Skeletal muscle satellite cell (primary cell): ENCODE measurements around the gene CD79B.
"Not testable (repeated sequence)": the region's sequence is repeated elsewhere in the genome, so short reads cannot be mapped to it uniquely, and the experiment has no call there.

Experiments used
- H3K27me3 ChIP-seq: 2 replicates; pipeline ENCODE4 v1.7.0; 2013; ENCODE audit warnings: low read length; ENCODE audit not compliant: control insufficient read depth, insufficient read depth
- H3K36me3 ChIP-seq: 2 replicates; pipeline ENCODE4 v1.7.0; 2013; ENCODE audit warnings: mild to moderate bottlenecking, control low read depth, low read length; ENCODE audit not compliant: insufficient read depth
- H3K4me1 ChIP-seq: 2 replicates; pipeline ENCODE4 v1.7.0; 2013; ENCODE audit warnings: low read length; ENCODE audit not compliant: control insufficient read depth, insufficient read depth
- H3K4me2 ChIP-seq: 2 replicates; pipeline ENCODE4 v1.7.0; 2013; ENCODE audit warnings: mild to moderate bottlenecking, low read length
- H3K4me3 ChIP-seq: 2 replicates; pipeline ENCODE4 v1.7.0; 2013; ENCODE audit warnings: low read length
- H3K9ac ChIP-seq: 2 replicates; pipeline ENCODE4 v1.7.0; 2013; ENCODE audit warnings: mild to moderate bottlenecking, low read depth, low read length, moderate library complexity
- H3K9me3 ChIP-seq: replicated peaks from 2 replicates; pipeline ENCODE4 v1.7.0; 2013; ENCODE audit warnings: mild to moderate bottlenecking, control low read depth, low read length

Gene CD79B

DNA sequence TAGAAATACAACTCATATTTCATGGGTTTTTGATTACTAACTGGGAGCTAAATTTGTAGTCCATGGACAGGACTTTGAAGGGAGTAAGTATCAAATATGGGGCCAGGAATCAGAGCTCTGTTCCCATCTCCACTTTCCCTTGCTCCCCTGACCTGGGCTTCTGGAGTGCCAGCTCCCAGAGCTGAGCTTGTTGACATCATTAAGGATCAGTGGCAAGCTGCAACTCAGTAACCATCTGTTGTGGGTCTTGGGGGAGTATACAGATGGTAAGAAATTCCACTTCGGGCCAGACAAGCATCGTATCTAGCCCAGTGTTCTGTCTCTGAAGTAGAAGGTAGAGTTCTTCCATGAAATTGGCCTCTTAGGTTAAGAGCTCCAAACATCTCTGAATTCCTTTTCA lies 30.2 kb downstream of the CD79B start:
- peaks cover 48% of the 10 kb centered on the region for H3K27me3 ChIP-seq
- H3K36me3 ChIP-seq, H3K4me3 ChIP-seq, H3K4me1 ChIP-seq, H3K9ac ChIP-seq, H3K9me3 ChIP-seq, H3K4me2 ChIP-seq: not testable (repeated sequence)

DNA sequence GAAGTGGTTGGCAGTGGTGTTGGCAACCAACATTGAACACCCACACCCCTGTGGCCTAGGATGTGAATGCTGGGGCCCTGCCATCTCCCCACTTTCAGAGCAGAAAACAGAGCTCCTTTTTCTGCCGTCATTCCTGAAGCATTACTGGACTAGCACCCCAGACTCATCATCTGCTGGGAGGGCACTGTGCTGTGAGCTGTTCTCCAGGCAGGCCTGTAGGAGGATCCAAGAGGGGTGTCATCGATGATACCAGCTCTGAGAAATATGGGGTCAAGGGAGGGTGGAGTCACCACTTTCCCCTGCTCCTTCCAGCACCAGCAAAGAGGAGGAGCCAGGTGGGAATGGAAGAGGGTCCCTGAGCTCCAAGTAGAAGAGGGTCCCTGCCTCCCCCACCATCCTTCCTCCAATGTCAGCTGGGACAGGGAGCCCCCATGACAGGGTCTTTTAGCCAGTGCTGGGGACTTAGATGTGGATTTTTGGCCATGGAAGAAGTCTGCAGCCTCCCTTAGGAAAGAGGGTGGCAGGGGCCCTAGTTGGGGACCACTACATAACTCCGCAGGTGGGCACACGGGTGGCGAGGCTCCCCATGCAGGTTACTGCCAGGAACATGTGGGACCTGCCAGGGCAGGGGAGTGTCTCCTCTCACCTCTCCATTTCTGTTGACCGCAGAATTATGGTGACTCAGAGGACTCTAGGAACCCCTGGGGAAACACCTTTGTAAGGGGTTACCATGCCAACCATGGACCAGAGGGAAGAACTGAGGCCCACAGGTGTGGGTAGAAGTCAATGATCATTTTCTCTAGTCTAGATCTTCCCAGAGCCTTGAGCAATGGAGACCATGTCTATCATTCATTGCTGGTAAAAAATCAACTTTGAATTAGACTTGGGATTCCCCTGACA lies 33.0 kb downstream of the CD79B start:
- peaks cover 42% of the 10 kb centered on the region for H3K27me3 ChIP-seq
- H3K36me3 ChIP-seq, H3K4me1 ChIP-seq, H3K9me3 ChIP-seq, H3K4me3 ChIP-seq, H3K9ac ChIP-seq, H3K4me2 ChIP-seq: not testable (repeated sequence)

DNA sequence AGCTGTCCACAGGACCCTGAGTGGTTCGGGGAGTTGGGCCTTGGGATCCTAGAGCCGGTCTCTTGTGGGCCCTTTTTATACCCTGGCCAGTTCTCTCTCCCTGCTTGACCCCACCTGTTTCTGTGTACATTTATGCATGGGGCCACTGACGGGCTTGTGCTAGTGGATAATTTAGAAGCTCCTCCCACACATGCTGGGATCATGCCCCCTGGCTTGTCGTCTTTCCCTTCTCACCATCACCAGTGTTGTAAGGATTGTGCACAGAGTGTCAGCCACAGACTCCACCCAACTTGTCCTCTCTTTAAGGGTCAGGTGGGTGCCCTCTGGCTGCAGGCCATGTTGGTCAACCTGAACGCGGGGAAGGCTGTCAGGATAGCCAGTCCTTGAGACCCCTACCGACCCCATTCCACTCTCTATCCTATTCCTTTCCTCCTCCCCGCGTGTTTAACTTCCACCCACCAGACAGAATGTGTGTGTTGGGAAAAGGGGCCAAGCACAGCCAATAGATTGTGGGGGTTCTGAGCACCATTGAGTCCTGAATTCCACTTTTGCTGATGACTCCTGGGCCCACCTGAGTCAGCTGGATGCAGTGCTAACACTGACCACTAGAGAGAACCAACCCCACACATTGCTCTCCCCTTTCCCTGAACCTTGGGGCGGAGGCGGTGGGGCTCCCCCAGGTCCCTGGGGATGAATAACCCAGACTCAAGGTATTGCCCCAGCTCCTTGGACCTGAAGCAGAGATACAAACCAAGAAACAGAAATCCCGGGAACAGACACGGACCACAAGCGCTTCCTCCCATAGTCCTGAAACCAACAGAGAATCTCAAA lies 35.4 kb downstream of the CD79B start, which contains the start of gene CSH1:
Gene CSH1, minus strand, starts transcription at position 51 of the 831 bp plus-strand sequence. CDS start 63 bp downstream, outside the sequence.
- H3K4me3 ChIP-seq, H3K36me3 ChIP-seq, H3K4me1 ChIP-seq, H3K4me2 ChIP-seq, H3K9ac ChIP-seq, H3K9me3 ChIP-seq: not testable (repeated sequence)
- H3K27me3 ChIP-seq = peaks cover 27% of the 10 kb centered on the region

DNA sequence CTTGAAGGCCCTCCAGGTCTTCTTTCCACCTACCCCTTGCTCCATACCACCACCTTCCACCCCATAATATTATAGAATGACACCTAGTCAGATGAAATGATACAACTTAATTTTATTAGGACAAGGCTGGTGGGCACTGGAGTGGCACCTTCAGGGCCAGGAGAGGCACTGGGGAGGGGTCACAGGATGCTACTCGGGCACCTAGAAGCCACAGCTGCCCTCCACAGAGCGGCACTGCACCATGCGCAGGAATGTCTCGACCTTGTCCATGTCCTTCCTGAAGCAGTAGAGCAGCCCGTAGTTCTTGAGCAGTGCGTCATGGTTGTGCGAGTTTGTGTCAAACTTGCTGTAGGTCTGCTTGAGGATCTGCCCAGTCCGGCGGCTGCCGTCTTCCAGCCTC lies 37.3 kb downstream of the CD79B start:
- peaks cover 21% of the 10 kb centered on the region for H3K27me3 ChIP-seq
- H3K9ac ChIP-seq, H3K4me2 ChIP-seq, H3K36me3 ChIP-seq, H3K4me3 ChIP-seq, H3K9me3 ChIP-seq, H3K4me1 ChIP-seq: not testable (repeated sequence)

DNA sequence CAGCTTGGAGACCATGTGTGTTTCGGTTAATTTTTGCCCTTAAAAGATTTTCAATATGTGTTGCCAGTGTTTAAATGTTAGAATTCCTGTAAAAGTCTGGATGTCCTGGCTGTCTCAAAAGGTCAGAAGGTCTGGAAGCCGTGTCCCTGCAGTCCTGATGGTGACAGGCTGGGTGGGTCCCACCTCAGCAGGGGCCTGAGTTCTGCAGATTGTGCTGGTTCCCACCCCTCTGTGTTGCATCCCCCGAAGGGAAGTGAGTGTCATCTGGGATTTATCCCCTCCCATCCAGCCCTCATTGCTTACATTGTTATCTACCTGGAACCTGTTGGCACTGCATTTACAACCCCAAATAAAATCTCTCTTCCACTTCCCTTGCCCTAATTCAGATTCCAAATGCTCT lies 38.1 kb downstream of the CD79B start:
- not testable (repeated sequence) for H3K9ac ChIP-seq, H3K4me2 ChIP-seq, H3K9me3 ChIP-seq, H3K4me1 ChIP-seq, H3K36me3 ChIP-seq, H3K4me3 ChIP-seq
- peaks cover 14% of the 10 kb centered on the region for H3K27me3 ChIP-seq

DNA sequence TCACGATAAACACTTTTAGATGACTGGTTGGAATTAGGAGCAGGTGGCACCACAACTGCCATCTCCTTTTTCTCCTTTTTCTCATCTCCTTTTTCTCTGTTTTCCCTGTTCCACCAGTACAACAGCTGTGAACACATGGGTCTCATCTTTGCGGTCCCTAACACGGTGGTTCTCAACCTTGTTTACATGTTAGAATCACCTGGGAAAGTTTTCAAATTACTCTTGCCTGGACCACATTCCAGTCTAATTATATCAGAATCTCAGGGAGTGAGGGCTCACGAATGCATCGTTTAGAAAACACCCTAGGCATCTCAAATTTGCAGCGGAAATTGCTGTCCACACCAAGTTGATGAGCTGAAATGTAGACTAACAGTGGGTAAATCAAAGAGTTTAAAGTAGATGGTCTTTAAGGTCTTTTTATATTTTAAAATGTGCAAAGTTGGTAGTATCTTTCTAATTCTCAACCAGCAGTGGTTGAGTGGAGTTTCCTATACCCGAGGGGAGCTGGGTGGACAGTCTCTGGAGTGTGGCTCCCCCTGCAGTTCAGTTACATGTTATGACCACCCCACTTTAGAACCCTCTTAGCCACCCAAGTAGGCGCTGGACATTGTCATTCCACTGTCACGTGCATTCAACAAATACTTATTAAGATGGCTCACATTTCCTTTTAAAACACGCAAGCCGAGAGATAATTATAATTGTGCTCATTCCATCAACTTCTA lies 39.7 kb downstream of the CD79B start:
- H3K9me3 ChIP-seq, H3K36me3 ChIP-seq, H3K4me1 ChIP-seq, H3K9ac ChIP-seq, H3K4me3 ChIP-seq, H3K4me2 ChIP-seq: not testable (repeated sequence)
- peaks cover 16% of the 10 kb centered on the region for H3K27me3 ChIP-seq

DNA sequence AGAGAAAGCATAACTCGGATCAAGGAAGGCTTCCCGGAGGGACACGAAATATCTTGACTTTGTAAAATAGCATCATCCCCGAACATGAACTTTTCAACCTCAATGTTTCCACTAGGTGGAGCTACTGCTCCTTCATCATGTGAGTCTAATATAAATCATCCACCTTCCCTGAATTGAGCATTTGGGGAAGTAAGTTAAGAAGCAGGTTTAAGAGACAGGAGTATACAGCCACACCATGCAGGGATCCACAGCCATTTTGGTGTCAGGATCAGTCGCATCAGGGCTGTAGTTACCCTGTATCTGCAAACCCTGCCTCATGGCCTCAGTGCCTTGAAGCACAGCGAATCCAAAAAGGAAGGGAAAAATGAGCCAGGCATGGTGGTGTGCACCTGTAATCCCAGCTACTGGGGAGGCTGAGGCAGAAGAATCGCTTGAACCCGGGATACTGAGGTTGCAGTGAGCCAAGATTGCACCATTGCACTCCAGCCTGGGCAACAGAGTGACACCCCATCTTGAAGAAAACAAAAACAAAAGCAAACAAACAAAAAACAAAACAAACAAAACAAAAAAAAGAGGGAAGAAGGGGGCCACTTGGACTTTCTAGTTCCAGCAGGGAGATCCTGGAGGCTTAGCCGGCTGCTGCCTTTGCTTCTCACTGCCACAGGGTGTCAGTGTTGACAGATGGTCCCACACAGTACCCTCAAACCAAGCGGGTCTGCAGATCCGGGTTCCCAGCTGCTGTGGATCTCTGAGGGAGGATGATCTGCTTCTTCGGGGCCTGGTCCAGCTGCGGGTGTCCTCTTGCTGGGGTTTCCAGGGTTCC lies 42.9 kb downstream of the CD79B start:
- not testable (repeated sequence) for H3K9me3 ChIP-seq, H3K9ac ChIP-seq, H3K4me1 ChIP-seq, H3K36me3 ChIP-seq, H3K4me3 ChIP-seq, H3K4me2 ChIP-seq
- peaks cover 18% of the 10 kb centered on the region for H3K27me3 ChIP-seq

DNA sequence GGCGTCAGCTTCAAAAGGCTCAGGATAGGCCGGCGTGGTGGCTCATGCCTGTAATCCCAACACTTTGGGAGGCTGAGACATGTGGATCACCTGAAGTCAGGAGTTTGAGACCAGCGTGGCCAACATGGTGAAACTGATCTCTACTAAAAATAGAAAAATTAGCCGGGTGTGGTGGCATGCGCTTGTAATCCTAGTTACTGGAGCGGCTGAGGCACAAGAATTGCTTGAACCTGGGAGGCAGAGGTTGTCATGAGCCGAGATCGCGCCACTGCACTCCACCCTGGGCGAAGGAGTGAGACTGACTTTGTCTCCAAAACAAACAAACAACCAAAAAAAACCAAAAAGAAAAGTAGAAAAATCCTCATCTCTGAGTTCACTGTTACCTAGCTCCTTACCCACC lies 47.0 kb downstream of the CD79B start:
- H3K4me2 ChIP-seq, H3K36me3 ChIP-seq, H3K9ac ChIP-seq, H3K9me3 ChIP-seq, H3K4me1 ChIP-seq, H3K4me3 ChIP-seq: not testable (repeated sequence)
- peaks cover 19% of the 10 kb centered on the region for H3K27me3 ChIP-seq

DNA sequence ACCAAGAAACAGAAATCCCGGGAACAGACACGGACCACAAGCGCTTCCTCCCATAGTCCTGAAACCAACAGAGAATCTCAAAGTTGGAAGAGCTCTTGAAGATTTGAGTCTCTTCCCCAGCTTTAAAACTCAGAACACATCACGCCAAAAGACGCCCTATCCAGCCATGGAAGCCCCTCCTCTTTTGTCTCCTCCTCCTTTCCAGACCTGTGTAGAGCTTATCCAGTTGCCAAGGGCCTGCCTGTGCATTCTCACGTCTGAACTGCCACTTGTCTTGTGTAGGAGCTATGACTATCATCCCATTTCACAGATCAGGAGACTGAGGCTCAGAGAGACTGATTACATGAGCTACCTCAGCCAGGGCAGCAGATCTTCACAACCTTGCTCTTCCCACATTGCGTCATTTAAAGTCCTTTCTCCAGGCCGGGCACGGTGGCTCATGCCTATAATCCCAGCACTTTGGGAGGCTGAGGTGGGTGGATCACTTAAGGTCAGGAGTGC lies 49.5 kb downstream of the CD79B start:
- H3K4me1 ChIP-seq, H3K9me3 ChIP-seq: not testable (repeated sequence)
- H3K27me3 ChIP-seq = peaks cover 22% of the 10 kb centered on the region

DNA sequence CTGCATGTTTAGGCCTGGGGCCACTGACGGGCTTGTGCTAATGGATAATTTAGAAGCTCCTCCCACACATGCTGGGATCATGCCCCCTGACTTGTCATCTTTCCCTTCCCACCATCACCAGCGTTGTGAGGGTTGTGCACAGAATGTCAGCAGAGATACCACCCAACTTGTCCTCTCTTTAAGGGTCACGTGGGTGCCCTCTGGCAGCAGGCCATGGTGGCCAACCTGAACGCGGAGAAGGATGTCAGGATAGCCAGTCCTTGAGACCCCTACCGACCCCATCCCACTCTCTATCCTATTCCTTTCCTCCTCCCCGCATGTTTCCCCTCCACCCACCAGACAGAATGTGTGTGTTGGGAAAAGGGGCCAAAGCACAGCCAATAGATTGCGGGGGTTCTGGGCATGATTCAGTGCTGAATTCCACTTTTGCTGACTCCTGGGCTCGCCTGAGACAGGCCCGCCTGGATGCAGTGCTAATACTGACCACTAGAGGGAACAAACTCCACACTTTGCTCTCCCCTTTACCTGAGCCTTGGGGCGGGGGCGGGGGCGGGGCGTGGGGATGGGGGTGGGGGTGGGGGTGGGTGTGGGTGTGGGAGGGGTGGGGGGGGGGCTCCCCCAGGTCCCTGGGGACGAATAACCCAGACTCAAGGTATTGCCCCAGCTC lies 50.1 kb downstream of the CD79B start, which contains the start of gene GH2:
Gene GH2, minus strand, starts transcription at position 10 of the 667 bp plus-strand sequence. CDS start 143 bp downstream, outside the sequence.
- no peaks in the 10 kb centered on the region for H3K9me3 ChIP-seq
- H3K9ac ChIP-seq = no peak within 1 kb of the TSS
- H3K4me2 ChIP-seq = no peak within 1 kb of the TSS
- H3K4me3 ChIP-seq = no peak within 1 kb of the TSS
- H3K27me3 ChIP-seq = peaks cover 18% of the 10 kb centered on the region
- H3K36me3 ChIP-seq = no peaks in the 10 kb centered on the region
- H3K4me1 ChIP-seq = no peaks in the 10 kb centered on the region

More for the DNA sequence above, 49.5 kb downstream of the CD79B start:
- H3K9ac ChIP-seq, H3K36me3 ChIP-seq, H3K4me3 ChIP-seq, H3K4me2 ChIP-seq: not testable (repeated sequence)
